Liver (tissue), 9 donors: Measurements from ENCODE around the gene SMAP2. TPM values are rescaled to one million over a fixed set of nuclear protein-coding genes. Genes with fewer than 3 reads are reported as not detected.

Experiments used
- DNase-seq: peaks from one replicate; pipeline ENCODE4 v3.0.0-alpha.2; 2017; ENCODE audit warnings: low spot score
- H3K27ac ChIP-seq, 2 donors: one replicate each; pipeline ENCODE4 v1.7.0; 2013; ENCODE audit warnings: inconsistent platforms in 2 of 2, low read length in 2 of 2, control low read depth in 1 of 2, low read depth in 1 of 2, mild to moderate bottlenecking in 1 of 2
- H3K27me3 ChIP-seq, 4 donors: one replicate each; pipeline versions ENCODE4 v1.6.1 to v1.7.0; 2013; ENCODE audit warnings: low read length in 3 of 4, inconsistent platforms in 1 of 4, mild to moderate bottlenecking in 1 of 4, moderate library complexity in 1 of 4; ENCODE audit not compliant: control insufficient read depth in 4 of 4, insufficient read depth in 4 of 4
- H3K36me3 ChIP-seq, 4 donors: one replicate each; pipeline versions ENCODE4 v1.6.1 to v1.7.0; 2013; ENCODE audit warnings: low read length in 3 of 4, mild to moderate bottlenecking in 3 of 4, low read depth in 1 of 4, moderate library complexity in 1 of 4; ENCODE audit not compliant: control insufficient read depth in 4 of 4, insufficient read depth in 3 of 4
- H3K4me1 ChIP-seq, 4 donors: one replicate each; pipeline versions ENCODE4 v1.6.1 to v1.7.0; 2013; ENCODE audit warnings: low read length in 3 of 4, mild to moderate bottlenecking in 3 of 4, moderate library complexity in 1 of 4; ENCODE audit not compliant: control insufficient read depth in 4 of 4, insufficient read depth in 4 of 4
- H3K4me3 ChIP-seq, 3 donors: one replicate each; pipeline versions ENCODE4 v1.6.1 to v1.7.0; 2013; ENCODE audit warnings: low read length in 3 of 3, control low read depth in 1 of 3, low read depth in 1 of 3, mild to moderate bottlenecking in 1 of 3
- H3K9ac ChIP-seq, 2 donors: one replicate each; pipeline ENCODE4 v1.7.0; 2013; ENCODE audit warnings: low read length in 2 of 2, mild to moderate bottlenecking in 2 of 2, moderate library complexity in 2 of 2, control low read depth in 1 of 2, low read depth in 1 of 2
- H3K9me3 ChIP-seq, 4 donors: one replicate each; pipeline versions ENCODE4 v1.6.1 to v1.7.0; 2013; ENCODE audit warnings: low read length in 3 of 4; ENCODE audit not compliant: control insufficient read depth in 4 of 4
- ATF3 ChIP-seq: IDR thresholded peaks from 2 replicates; pipeline ENCODE4 v1.6.1; 2016; ENCODE audit warnings: antibody characterized with exemption
- CTCF ChIP-seq: fragments of 150-350 bp; IDR thresholded peaks from 2 replicates; pipeline ENCODE4 v1.5.1; 2017; ENCODE audit warnings: improper control_type of control experiment, low read depth, low read length; ENCODE audit not compliant: missing input control
- EGR1 ChIP-seq, 2 donors: IDR thresholded peaks; 2 replicates each; pipeline ENCODE4 v1.6.1; 2016 to 2018; ENCODE audit warnings: antibody characterized with exemption in 2 of 2, low read depth in 2 of 2
- FOXA1 ChIP-seq: IDR thresholded peaks from 2 replicates; pipeline ENCODE4 v1.6.1; 2016; ENCODE audit warnings: antibody characterized with exemption
- FOXA2 ChIP-seq: IDR thresholded peaks from 2 replicates; pipeline ENCODE4 v1.6.1; 2016; ENCODE audit warnings: antibody characterized with exemption
- GABPA ChIP-seq, 2 donors: IDR thresholded peaks in 1 of 2; conservative IDR thresholded peaks in 1 of 2; 2 replicates each; pipeline ENCODE4 v1.6.1; 2016; ENCODE audit warnings: antibody characterized with exemption in 2 of 2, mild to moderate bottlenecking in 1 of 2, moderate library complexity in 1 of 2
- HNF4A ChIP-seq, 2 donors: conservative IDR thresholded peaks; 2 replicates each; pipeline ENCODE4 v1.6.1; 2016; ENCODE audit warnings: antibody characterized with exemption in 2 of 2, mild to moderate bottlenecking in 2 of 2
- HNF4G ChIP-seq: IDR thresholded peaks from 2 replicates; pipeline ENCODE4 v1.6.1; 2016; ENCODE audit warnings: antibody characterized with exemption
- JUND ChIP-seq, 2 donors: IDR thresholded peaks; 2 replicates each; pipeline ENCODE4 v1.6.1; 2016; ENCODE audit warnings: antibody characterized with exemption in 2 of 2
- MAX ChIP-seq: IDR thresholded peaks from 2 replicates; pipeline ENCODE4 v1.6.1; 2016; ENCODE audit warnings: antibody characterized with exemption
- NR2F2 ChIP-seq: IDR thresholded peaks from 2 replicates; pipeline ENCODE4 v1.6.1; 2016; ENCODE audit warnings: antibody characterized with exemption
- RAD21 ChIP-seq, 2 donors: IDR thresholded peaks; 2 replicates each; pipeline ENCODE4 v1.6.1; 2016; ENCODE audit warnings: antibody characterized with exemption in 2 of 2, mild to moderate bottlenecking in 2 of 2
- REST ChIP-seq: IDR thresholded peaks from 2 replicates; pipeline ENCODE4 v1.6.1; 2016; ENCODE audit warnings: antibody characterized with exemption, mild to moderate bottlenecking
- RXRA ChIP-seq, 2 donors: IDR thresholded peaks; 2 replicates each; pipeline ENCODE4 v1.6.1; 2017 to 2018; ENCODE audit warnings: antibody characterized with exemption in 2 of 2, mild to moderate bottlenecking in 1 of 2
- SP1 ChIP-seq: IDR thresholded peaks from 2 replicates; pipeline ENCODE4 v1.6.1; 2018; ENCODE audit warnings: antibody characterized with exemption, mild to moderate bottlenecking
- TAF1 ChIP-seq: conservative IDR thresholded peaks from 2 replicates; pipeline ENCODE4 v1.6.1; 2016; ENCODE audit warnings: antibody characterized with exemption, mild to moderate bottlenecking
- YY1 ChIP-seq: IDR thresholded peaks from 2 replicates; pipeline ENCODE4 v1.6.1; 2016; ENCODE audit warnings: antibody characterized with exemption, mild to moderate bottlenecking
- ZBTB33 ChIP-seq: IDR thresholded peaks from 2 replicates; pipeline ENCODE4 v1.6.1; 2016; ENCODE audit warnings: antibody characterized with exemption
- WGBS: extraction: QIAGEN DNeasy Blood & Tissue Kit; methylation state at CpG from one replicate; pipeline ENCODE4 v1.1.7; 2013; 5-methylcytosine and 5-hydroxymethylcytosine counted together
- polyA plus RNA-seq, 2 donors: library from polyadenylated mRNA; stranded (reverse) in 1 of 2; unstranded in 1 of 2; fragments of 200-250 nt in 1 of 2; fragments of >200 nt in 1 of 2; fragmentation: Nextera tagmentation in 1 of 2; extraction: Ambion mirVana in 1 of 2; gene quantifications; one replicate each; pipeline versions ENCODE4 v1.2.1 to v1.2.3, GENCODE V29; 2013 to 2015
- total RNA-seq, 2 donors: library from RNA; depleted of rRNA; stranded (reverse); fragments of >200 nt; gene quantifications; one replicate each; pipeline ENCODE4 v1.2.3, GENCODE V29; 2014
- donor health status: healthy.
- donor health status: healthy.
- donor health status: healthy.
- donor health status: healthy.
- donor health status: healthy.

The SMAP2 gene
- total and polyA plus RNA-seq, 4 donors = 20.0 to 36.8 (median 29.8) TPM

- Histone ChIP-seq H3K27ac (peak overlapping the region; percentile 5 to 18), H3K27me3 (no peaks in the 10 kb centered on the region), H3K4me1 (peaks cover 0 to 15% (median 5%) of the 10 kb centered on the region in 4 donors), H3K9ac (no peak overlapping the region), H3K9me3 (no peaks in the 10 kb centered on the region), H3K4me3 (no peak overlapping the region), H3K36me3 (no peaks in the 10 kb centered on the region)
- no peak for DNase-seq
- 62% methylated on average over 6 of the region's 6 CpGs for WGBS
- TF ChIP-seq TAF1 (no peak), ATF3 (peak; percentile 56), GABPA (IDR thresholded peaks at IDR 0.05 in 1 of 2, conservative IDR thresholded peaks at IDR 0.05 in 1 of 2) (no peak), NR2F2 (peak; percentile 81), ZBTB33 (no peak), FOXA1 (no peak), FOXA2 (no peak), MAX (peak; percentile 17), RAD21 (IDR thresholded peaks at IDR 0.05) (peak in 1 of 2 donors; percentile 42), JUND (IDR thresholded peaks at IDR 0.05) (peak in 1 of 2 donors; percentile 21), YY1 (no peak), REST (no peak), HNF4G (no peak), CTCF (no peak), SP1 (peak; percentile 33), RXRA (IDR thresholded peaks at IDR 0.05) (peak; percentile 29 to 60), EGR1 (IDR thresholded peaks at IDR 0.05; ENCODE audit: low read depth in 2 of 2) (no peak), HNF4A (conservative IDR thresholded peaks at IDR 0.05) (peak in 1 of 2 donors; percentile 64)
These were observed 31.8 kb upstream of the SMAP2 start for GRCh38 chr1:40341491-40342380.
